ENCODE data around the gene IQCK.

GRCh38 chr16:19766554-19766884 lies 48.4 kb downstream of the IQCK start:
- no peak for TF ChIP-seq EP300 (IDR thresholded peaks at IDR 0.05)
- no peak for TF ChIP-seq POLR2A (IDR thresholded peaks at IDR 0.05)
- TF ChIP-seq CTCF (IDR thresholded peaks at IDR 0.05), result no peak

Measured in upper lobe of left lung (tissue), 4 donors.